MCF 10A (cell line): ENCODE results near the gene ADNP2. TPM values are rescaled to one million over a fixed set of nuclear protein-coding genes. Genes with fewer than 3 reads are reported as not detected.

Experiments
- BruUV-seq: library from RNA; stranded (reverse); fragments of 400-500 nt; replicated peaks from 2 replicates; lab custom pipeline; 2021; lab: Mats Ljungman, UMichigan
- CTCF ChIA-PET: fragments of 300-600 bp; sonication (Branson Sonifier 250); formaldehyde crosslinking; extraction: SDS; loops from one replicate; lab custom pipeline; 2021; ENCODE audit warnings: antibody characterized with exemption, inconsistent platforms; lab: Yijun Ruan, JAX
- POLR2A ChIA-PET: fragments of 300-600, 350-650 bp; sonication (Branson Sonifier 250); formaldehyde crosslinking; extraction: SDS; loops from one replicate; lab custom pipeline; 2020; ENCODE audit warnings: antibody characterized with exemption, inconsistent platforms; lab: Yijun Ruan, JAX
- DNase-seq: peaks from one replicate; pipeline ENCODE4 v3.0.0-alpha.2; 2018; ENCODE audit not compliant: unreplicated experiment
- H3K27ac Mint-ChIP-seq: one replicate; pipeline ENCODE4 v1.8.0; 2022; ENCODE audit warnings: mild to moderate bottlenecking, low read depth, mixed read lengths; ENCODE audit not compliant: unreplicated experiment
- H3K27me3 Mint-ChIP-seq: one replicate; pipeline ENCODE4 v1.8.0; 2022; ENCODE audit warnings: mixed read lengths; ENCODE audit not compliant: insufficient read depth, unreplicated experiment
- H3K36me3 Mint-ChIP-seq: one replicate; pipeline ENCODE4 v1.8.0; 2022; ENCODE audit warnings: mild to moderate bottlenecking, moderate library complexity, mixed read lengths; ENCODE audit not compliant: insufficient read depth, unreplicated experiment
- H3K4me1 Mint-ChIP-seq: one replicate; pipeline ENCODE4 v1.8.0; 2022; ENCODE audit warnings: mixed read lengths; ENCODE audit not compliant: insufficient read depth, unreplicated experiment
- H3K4me3 Mint-ChIP-seq: one replicate; pipeline ENCODE4 v1.8.0; 2022; ENCODE audit warnings: mild to moderate bottlenecking, moderate library complexity, mixed read lengths; ENCODE audit not compliant: unreplicated experiment
- H3K9me3 Mint-ChIP-seq: one replicate; pipeline ENCODE4 v1.8.0; 2022; ENCODE audit warnings: mixed read lengths; ENCODE audit not compliant: unreplicated experiment
- CTCF ChIP-seq: fragments of 200-600 bp; IDR thresholded peaks from one replicate; pipeline ENCODE4 v1.8.0; 2022; ENCODE audit warnings: antibody characterized with exemption, mild to moderate bottlenecking; ENCODE audit not compliant: unreplicated experiment
- intact Hi-C: fragments of 100-400 bp; cut with micrococcal nuclease; formaldehyde crosslinking; loops from 2 replicates; pipeline ENCODE4 v1.14.1; 2022
- total RNA-seq: library from RNA; stranded (reverse); gene quantifications from 2 replicates; pipeline ENCODE4 v1.2.3, GENCODE V29; 2022

The ADNP2 gene
- total RNA-seq, 1 experiment from 2014 or later: 19.6 TPM

- no TSS peak for BruUV-seq
- DNase-seq: no peak
- POLR2A ChIA-PET: interaction anchor here (0.9 kb wide), 1 partner anchor 29 kb away, joined by 4 read pairs; no protein-coding TSS in a partner anchor
- Mint-ChIP-seq H3K36me3 (peaks cover 9% of the 10 kb centered on the region), H3K9me3 (no peaks in the 10 kb centered on the region), H3K4me3 (no peak overlapping the region), H3K27me3 (no peaks in the 10 kb centered on the region), H3K27ac (no peak overlapping the region), H3K4me1 (no peaks in the 10 kb centered on the region)
- intact Hi-C loops: no loop called here
- TF ChIP-seq CTCF: no peak
- CTCF ChIA-PET: interaction anchor here (0.5 to 0.7 kb wide), 3 partner anchors 88 to 342 kb away, joined by 3 to 4 read pairs (median 3); no protein-coding TSS in a partner anchor
Measured at GRCh38 chr18:80067321-80067720, 41.7 kb upstream of the ADNP2 start.

- Mint-ChIP-seq H3K9me3 (no peaks in the 10 kb centered on the region), H3K27ac (no peak overlapping the region), H3K27me3 (no peaks in the 10 kb centered on the region), H3K4me3 (no peak overlapping the region), H3K36me3 (peaks cover 6% of the 10 kb centered on the region), H3K4me1 (no peaks in the 10 kb centered on the region)
- intact Hi-C loops: no loop called here
- ChIA-PET POLR2A (no interaction called here), CTCF (interaction anchor here (0.5 to 0.7 kb wide), 2 partner anchors 87 to 91 kb away, joined by 3 read pairs; no protein-coding TSS in a partner anchor)
- TF ChIP-seq CTCF: no peak
- no peak for DNase-seq
- no TSS peak for BruUV-seq
Measured at GRCh38 chr18:80067897-80068296, 41.2 kb upstream of the ADNP2 start.

- Mint-ChIP-seq H3K27ac (no peak overlapping the region), H3K4me3 (no peak overlapping the region), H3K4me1 (no peaks in the 10 kb centered on the region), H3K27me3 (no peaks in the 10 kb centered on the region), H3K36me3 (peaks cover 6% of the 10 kb centered on the region), H3K9me3 (no peaks in the 10 kb centered on the region)
- DNase-seq: no peak
- TF ChIP-seq CTCF: no peak
- intact Hi-C loops: no loop called here
- POLR2A ChIA-PET: no interaction called here
- BruUV-seq: no TSS peak
- CTCF ChIA-PET: interaction anchor here (0.7 kb wide), 2 partner anchors 11 to 388 kb away, joined by 3 read pairs; no protein-coding TSS in a partner anchor
Measured at GRCh38 chr18:80068571-80069272, 40.3 kb upstream of the ADNP2 start.

- intact Hi-C loops: no loop called here
- Mint-ChIP-seq H3K36me3 (peaks cover 6% of the 10 kb centered on the region), H3K9me3 (no peaks in the 10 kb centered on the region), H3K4me3 (no peak overlapping the region), H3K4me1 (no peaks in the 10 kb centered on the region), H3K27me3 (no peaks in the 10 kb centered on the region), H3K27ac (no peak overlapping the region)
- no TSS peak for BruUV-seq
- ChIA-PET POLR2A (no interaction called here), CTCF (no interaction called here)
- DNase-seq: no peak
- TF ChIP-seq CTCF: no peak
Measured at GRCh38 chr18:80070825-80071224, 38.2 kb upstream of the ADNP2 start.
